K562 (cell line): ENCODE measurements around the gene NT5DC4. TPM values are rescaled to one million over a fixed set of nuclear protein-coding genes. Genes with fewer than 3 reads are reported as not detected.

ENCODE experiments used
- ARID4B ChIP-seq: sonication (generic); formaldehyde crosslinking; IDR thresholded peaks from 2 replicates; pipeline ENCODE4 v1.8.0; 2022; ENCODE audit warnings: mild to moderate bottlenecking, missing genetic modification reagents
- CCAR2 ChIP-seq: fragments of 200-400 bp; formaldehyde crosslinking; IDR thresholded peaks from 2 replicates; pipeline ENCODE4 v1.6.1; 2017; ENCODE audit warnings: mild to moderate bottlenecking, low read depth, low read length
- CHD7 ChIP-seq: fragments of 200-600 bp; sonication (generic); IDR thresholded peaks from one replicate; pipeline ENCODE4 v1.6.1; 2012; ENCODE audit warnings: mild to moderate bottlenecking, low read depth, low read length, inconsistent platforms
- RBBP5 ChIP-seq: fragments of 200-600 bp; sonication (generic); IDR thresholded peaks from 2 replicates; pipeline ENCODE4 v1.6.1; 2012; ENCODE audit warnings: borderline replicate concordance, mild to moderate bottlenecking, low read length, control low read depth, inconsistent platforms; ENCODE audit not compliant: insufficient read depth, poor library complexity, severe bottlenecking
- SPI1 ChIP-seq: IDR thresholded peaks from 2 replicates; pipeline ENCODE4 v1.6.1; 2011; ENCODE audit warnings: low read depth, low read length, control low read depth, borderline replicate concordance
- polyA plus RNA-seq, 8 experiments: library from polyadenylated mRNA; depleted of rRNA in 4 of 8; stranded (reverse) in 5 of 8; unstranded in 3 of 8; fragments of >200 nt; fragmentation: Nextera tagmentation in 2 of 8; fragmentation: Illumina TruSeq in 1 of 8; extraction: Ambion mirVana in 2 of 8; extraction: Trizol in 1 of 8; gene quantifications; 2 replicates each; pipeline versions ENCODE4 v1.2.1 to v1.2.3, GENCODE V29; 2011 to 2014; ENCODE audit warnings: inconsistent platforms in 1 of 8, missing spikeins in 1 of 8
- total RNA-seq, 7 experiments: library from RNA; depleted of rRNA in 6 of 7; stranded (reverse); fragments of >200 nt in 6 of 7; fragmentation: Illumina TruSeq in 2 of 7; extraction: Trizol in 2 of 7; gene quantifications; 2 replicates each; pipeline versions ENCODE4 v1.2.1 to v1.2.3, GENCODE V29; 2011 to 2021; ENCODE audit warnings: low replicate concordance in 1 of 7
- TF ChIP-seq, protein P1 (sequence below): sonication (generic); formaldehyde crosslinking; IDR thresholded peaks from 2 replicates; pipeline ENCODE4 v1.9.0; 2022; ENCODE audit warnings: mild to moderate bottlenecking, missing genetic modification reagents
- TF ChIP-seq, protein P2 (sequence below): IDR thresholded peaks from 2 replicates; pipeline ENCODE4 v1.6.1; 2016; ENCODE audit warnings: missing genetic modification characterization, missing compliant biosample characterization

Gene NT5DC4
- total and polyA plus RNA-seq, 9 of the 15 experiments (the other 6 are each of a cell fraction or from before 2014, with no cell fraction given): 0.44 to 6.9 (median 2.5) TPM

DNA sequence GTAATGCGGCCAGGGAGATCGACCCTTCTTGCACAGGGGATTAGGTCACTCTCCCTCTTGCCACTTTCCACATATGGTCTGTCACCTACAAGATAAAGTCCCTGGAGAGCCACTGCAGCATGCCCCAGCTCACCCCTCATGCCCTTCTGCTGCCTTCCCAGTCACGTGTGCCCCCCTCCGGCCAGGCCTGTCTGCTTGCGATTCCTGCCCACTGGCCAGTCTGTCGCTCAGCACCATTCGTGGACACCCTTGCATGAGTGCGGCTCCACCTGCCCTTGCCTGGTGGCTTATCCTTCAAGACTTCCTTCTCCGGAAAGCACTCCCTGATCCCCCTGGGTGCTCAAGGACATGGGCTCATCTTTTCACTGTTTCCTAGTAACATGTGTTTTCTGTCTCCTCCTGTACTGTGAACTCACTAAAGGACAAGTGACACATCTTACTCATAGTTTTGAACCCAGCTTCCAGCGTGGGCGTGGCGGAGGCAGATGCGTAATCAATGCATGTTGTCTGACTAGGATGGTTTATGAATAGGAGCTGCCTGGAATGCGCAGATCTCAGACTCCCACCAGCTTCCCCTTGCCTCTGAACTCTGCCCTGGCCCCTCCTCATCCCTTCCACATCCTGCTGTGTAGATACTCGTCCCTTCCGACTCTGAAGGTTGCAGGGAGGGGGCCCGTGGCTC is 7.8 kb upstream of the NT5DC4 start (continued):
- no peak for TF ChIP-seq CHD7
- TF ChIP-seq, protein P1, sequence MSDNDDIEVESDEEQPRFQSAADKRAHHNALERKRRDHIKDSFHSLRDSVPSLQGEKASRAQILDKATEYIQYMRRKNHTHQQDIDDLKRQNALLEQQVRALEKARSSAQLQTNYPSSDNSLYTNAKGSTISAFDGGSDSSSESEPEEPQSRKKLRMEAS (CRISPR knock-in tag): peak; percentile 74
- TF ChIP-seq CCAR2: no peak
- TF ChIP-seq SPI1: no peak
- TF ChIP-seq ARID4B (CRISPR knock-in tag): no peak
- TF ChIP-seq RBBP5: no peak
- TF ChIP-seq, protein P2, sequence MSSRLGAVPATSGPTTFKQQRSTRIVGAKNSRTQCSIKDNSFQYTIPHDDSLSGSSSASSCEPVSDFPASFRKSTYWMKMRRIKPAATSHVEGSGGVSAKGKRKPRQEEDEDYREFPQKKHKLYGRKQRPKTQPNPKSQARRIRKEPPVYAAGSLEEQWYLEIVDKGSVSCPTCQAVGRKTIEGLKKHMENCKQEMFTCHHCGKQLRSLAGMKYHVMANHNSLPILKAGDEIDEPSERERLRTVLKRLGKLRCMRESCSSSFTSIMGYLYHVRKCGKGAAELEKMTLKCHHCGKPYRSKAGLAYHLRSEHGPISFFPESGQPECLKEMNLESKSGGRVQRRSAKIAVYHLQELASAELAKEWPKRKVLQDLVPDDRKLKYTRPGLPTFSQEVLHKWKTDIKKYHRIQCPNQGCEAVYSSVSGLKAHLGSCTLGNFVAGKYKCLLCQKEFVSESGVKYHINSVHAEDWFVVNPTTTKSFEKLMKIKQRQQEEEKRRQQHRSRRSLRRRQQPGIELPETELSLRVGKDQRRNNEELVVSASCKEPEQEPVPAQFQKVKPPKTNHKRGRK (tag): no peak
